Measurements from ENCODE around the gene EXOG. TPM values are rescaled to one million over a fixed set of nuclear protein-coding genes. Genes with fewer than 3 reads are reported as not detected.
A peak's percentile ranks its signal among the peaks of the same experiment; 100 is the strongest.

EXOG gene
- total and polyA plus RNA-seq, 12 donors, result 5.8 to 16.3 (median 11.4) TPM

DNA sequence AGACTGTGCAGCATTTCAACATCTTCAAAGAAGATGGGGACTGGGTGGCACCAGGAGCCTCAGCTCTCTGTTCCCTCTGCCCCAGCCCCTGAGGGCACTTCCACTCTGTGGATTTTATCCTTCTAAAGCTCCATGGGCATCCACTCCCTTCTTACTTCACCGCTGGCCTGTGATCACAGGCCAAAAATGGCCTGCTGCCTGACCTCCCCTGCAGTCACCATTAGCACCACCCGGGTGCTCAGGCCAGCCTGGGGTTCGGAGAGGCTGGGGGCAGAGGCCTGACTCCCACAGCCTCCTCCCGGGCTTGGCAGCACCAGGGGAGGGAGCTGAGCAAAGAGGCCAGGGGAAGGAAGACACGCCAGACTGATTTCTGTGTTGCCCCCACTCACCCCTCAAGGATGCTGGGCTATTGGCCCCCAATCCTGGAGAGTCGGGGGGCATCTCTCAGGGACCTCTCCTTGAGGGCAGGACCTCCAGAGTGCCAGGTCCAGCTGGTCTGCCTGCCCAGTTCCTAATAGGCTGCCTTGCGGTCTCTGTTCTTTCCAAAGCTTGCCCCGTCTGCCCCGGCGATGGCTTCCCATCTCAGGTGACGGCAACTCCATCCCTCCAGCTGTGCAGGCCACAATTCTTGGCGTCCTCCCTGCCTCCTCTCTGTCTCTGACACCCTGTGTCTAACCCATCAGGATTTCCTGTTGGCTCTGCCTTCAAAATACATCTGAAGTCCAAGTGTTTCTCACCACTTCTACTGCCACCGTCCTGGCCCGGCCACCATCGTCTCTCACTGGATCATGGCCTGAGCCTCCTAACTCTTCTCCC is 67.1 kb downstream of the EXOG start:
- no peak overlapping the region for H3K27ac ChIP-seq
- H3K4me1 ChIP-seq (replicated peaks in 1 of 2), result no peaks in the 10 kb centered on the region
- intact Hi-C loops (cut with DNase I), result no loop called here
- no peak for TF ChIP-seq POLR2A (IDR thresholded peaks at IDR 0.05)
- TF ChIP-seq CTCF (IDR thresholded peaks at IDR 0.05), result no peak
- H3K36me3 ChIP-seq (replicated peaks in 1 of 2), result no peaks in the 10 kb centered on the region
- WGBS, 4 donors, result 84 to 95% (median 90%) methylated on average over 11 to 15 of the region's 15 CpGs
- peak in 1 of 7 donors; percentile 2 for DNase-seq
- H3K27me3 ChIP-seq, result no peaks in the 10 kb centered on the region
- no peaks in the 10 kb centered on the region for H3K9me3 ChIP-seq (replicated peaks in 1 of 3)
- H3K4me3 ChIP-seq, result no peak overlapping the region

GRCh38 chr3:38563886-38564270 is 67.7 kb downstream of the EXOG start:
- intact Hi-C loops (cut with DNase I), result no loop called here
- 89 to 93% (median 91%) methylated on average over 10 of the region's 10 CpGs for WGBS, 4 donors
- DNase-seq, result peak in 1 of 7 donors; percentile 2
- no peaks in the 10 kb centered on the region for H3K36me3 ChIP-seq (replicated peaks in 1 of 2)
- no peaks in the 10 kb centered on the region for H3K9me3 ChIP-seq (replicated peaks in 1 of 3)
- no peaks in the 10 kb centered on the region for H3K27me3 ChIP-seq
- H3K4me1 ChIP-seq (replicated peaks in 1 of 2), result no peaks in the 10 kb centered on the region
- H3K4me3 ChIP-seq, result no peak overlapping the region
- TF ChIP-seq CTCF (IDR thresholded peaks at IDR 0.05) (no peak), POLR2A (IDR thresholded peaks at IDR 0.05) (no peak)
- H3K27ac ChIP-seq, result no peak overlapping the region

DNA sequence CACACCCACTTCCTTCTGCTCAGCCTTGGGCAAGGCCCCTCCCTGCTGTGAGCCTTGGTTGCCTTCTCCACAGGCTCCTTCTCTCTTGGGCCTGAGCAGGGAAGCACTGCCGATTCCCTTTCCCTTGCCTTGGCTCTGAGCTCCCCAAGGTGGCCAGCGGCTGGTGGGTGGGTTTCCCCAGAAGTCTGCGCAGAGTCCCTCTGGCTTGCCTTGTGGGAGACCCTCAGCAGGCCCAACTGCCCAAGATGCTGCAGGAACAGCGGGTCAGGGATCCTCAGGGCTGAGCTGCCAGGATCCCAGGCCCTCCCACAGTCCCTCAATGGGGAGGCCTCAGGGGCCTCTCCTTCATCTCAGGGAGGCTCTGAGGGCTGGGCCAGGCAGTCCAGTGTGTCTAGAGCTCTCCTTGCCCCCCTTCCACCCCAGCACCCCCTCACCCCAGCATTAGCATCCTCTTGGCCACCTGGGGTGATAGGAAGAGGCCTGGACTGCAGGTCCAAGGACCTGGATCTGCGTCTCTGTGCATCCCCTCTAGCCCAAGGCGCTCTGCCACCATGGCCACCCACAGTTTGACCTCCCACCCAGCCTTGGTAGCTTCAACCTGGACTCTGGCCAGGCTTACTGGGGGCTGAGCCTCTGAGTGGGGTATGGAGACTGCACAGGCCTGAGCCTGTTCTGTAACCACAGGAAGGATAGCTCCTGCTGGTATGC is 68.6 kb downstream of the EXOG start:
- whole genome bisulfite sequencing, 4 donors, result 93 to 97% (median 94%) methylated on average over 3 to 6 of the region's 6 CpGs
- H3K9me3 ChIP-seq (replicated peaks in 1 of 3), result peaks cover 0 to 4% (median 0%) of the 10 kb centered on the region in 3 donors
- no peaks in the 10 kb centered on the region for H3K27me3 ChIP-seq
- no peaks in the 10 kb centered on the region for H3K4me1 ChIP-seq (replicated peaks in 1 of 2)
- TF ChIP-seq CTCF (IDR thresholded peaks at IDR 0.05), result no peak
- no peak for TF ChIP-seq POLR2A (IDR thresholded peaks at IDR 0.05)
- no peak overlapping the region for H3K4me3 ChIP-seq
- intact Hi-C loops (cut with DNase I), result no loop called here
- DNase-seq, result peak in 1 of 7 donors; percentile 9
- H3K27ac ChIP-seq, result no peak overlapping the region
- no peaks in the 10 kb centered on the region for H3K36me3 ChIP-seq (replicated peaks in 1 of 2)

GRCh38 chr3:38565339-38566214 is 69.4 kb downstream of the EXOG start:
- TF ChIP-seq POLR2A (IDR thresholded peaks at IDR 0.05) (no peak), CTCF (IDR thresholded peaks at IDR 0.05) (no peak)
- peak in 2 of 7 donors; percentile 5 to 7 for DNase-seq
- H3K27me3 ChIP-seq, result no peaks in the 10 kb centered on the region
- no peak overlapping the region for H3K4me3 ChIP-seq
- H3K9me3 ChIP-seq (replicated peaks in 1 of 3), result peaks cover 0 to 5% (median 0%) of the 10 kb centered on the region in 3 donors
- 87 to 93% (median 90%) methylated on average over 11 to 13 of the region's 13 CpGs for WGBS, 4 donors
- no peak overlapping the region for H3K27ac ChIP-seq
- intact Hi-C loops (cut with DNase I), result no loop called here
- no peaks in the 10 kb centered on the region for H3K4me1 ChIP-seq (replicated peaks in 1 of 2)
- H3K36me3 ChIP-seq (replicated peaks in 1 of 2), result no peaks in the 10 kb centered on the region

All from adrenal gland (tissue), 12 donors.